ENCODE measurements around the gene PER1. TPM values are rescaled to one million over a fixed set of nuclear protein-coding genes. Genes with fewer than 3 reads are reported as not detected.

The PER1 gene
- total RNA-seq, 4 donors from 2014 or later, result 105 to 263 (median 164) TPM

DNA sequence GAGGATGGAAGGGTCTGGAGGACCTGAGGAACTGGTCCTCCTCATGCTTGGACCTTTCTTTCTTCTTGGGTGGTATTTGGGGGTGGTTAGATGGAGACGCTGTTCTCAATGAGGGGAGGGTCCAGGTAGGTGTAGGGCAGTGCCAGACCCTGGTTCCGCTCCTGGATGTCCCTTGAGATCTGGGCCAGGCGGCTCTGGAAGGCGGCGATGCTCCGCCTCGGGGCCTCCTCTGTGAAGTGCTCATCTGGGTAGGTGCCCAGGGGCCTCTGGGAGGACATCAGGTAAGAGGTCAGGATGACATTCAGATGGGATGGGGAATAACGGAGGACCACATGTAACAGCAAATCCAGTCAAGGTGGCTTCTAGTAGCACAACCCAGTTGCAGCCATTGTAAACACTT lies 55.7 kb downstream of the PER1 start:
- H3K4me3 ChIP-seq, result no peak overlapping the region
- peaks cover 20 to 26% (median 25%) of the 10 kb centered on the region in 3 donors for H3K27me3 ChIP-seq
- H3K9me3 ChIP-seq, result no peaks in the 10 kb centered on the region
- H3K27ac ChIP-seq, result no peak overlapping the region
- ATAC-seq (no peak), DNase-seq (no peak)
- in situ Hi-C loops (cut with MboI; ENCODE audit: low sequenced_read_pairs in 4 of 4), result loop anchor here in 3 of 4 donors (25.0 kb wide), 2 partner anchors 191 to 216 kb away; partner anchors contain the start of genes ARHGEF15 (in 2 of the 3), RANGRF (in 1 of the 3) and SLC25A35 (in 1 of the 3)
- no peaks in the 10 kb centered on the region for H3K36me3 ChIP-seq
- no peak for TF ChIP-seq POLR2A (IDR thresholded peaks at IDR 0.05)
- TF ChIP-seq, protein P1, sequence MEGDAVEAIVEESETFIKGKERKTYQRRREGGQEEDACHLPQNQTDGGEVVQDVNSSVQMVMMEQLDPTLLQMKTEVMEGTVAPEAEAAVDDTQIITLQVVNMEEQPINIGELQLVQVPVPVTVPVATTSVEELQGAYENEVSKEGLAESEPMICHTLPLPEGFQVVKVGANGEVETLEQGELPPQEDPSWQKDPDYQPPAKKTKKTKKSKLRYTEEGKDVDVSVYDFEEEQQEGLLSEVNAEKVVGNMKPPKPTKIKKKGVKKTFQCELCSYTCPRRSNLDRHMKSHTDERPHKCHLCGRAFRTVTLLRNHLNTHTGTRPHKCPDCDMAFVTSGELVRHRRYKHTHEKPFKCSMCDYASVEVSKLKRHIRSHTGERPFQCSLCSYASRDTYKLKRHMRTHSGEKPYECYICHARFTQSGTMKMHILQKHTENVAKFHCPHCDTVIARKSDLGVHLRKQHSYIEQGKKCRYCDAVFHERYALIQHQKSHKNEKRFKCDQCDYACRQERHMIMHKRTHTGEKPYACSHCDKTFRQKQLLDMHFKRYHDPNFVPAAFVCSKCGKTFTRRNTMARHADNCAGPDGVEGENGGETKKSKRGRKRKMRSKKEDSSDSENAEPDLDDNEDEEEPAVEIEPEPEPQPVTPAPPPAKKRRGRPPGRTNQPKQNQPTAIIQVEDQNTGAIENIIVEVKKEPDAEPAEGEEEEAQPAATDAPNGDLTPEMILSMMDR (IDR thresholded peaks at IDR 0.05 in 4 of 5, conservative IDR thresholded peaks at IDR 0.05 in 1 of 5), result no peak
- no peaks in the 10 kb centered on the region for H3K4me1 ChIP-seq
- intact Hi-C loops (cut with DNase I; ENCODE audit: low total_unique reads), result no loop called here

GRCh38 chr17:8095361-8095760 lies 56.8 kb downstream of the PER1 start:
- no peaks in the 10 kb centered on the region for H3K36me3 ChIP-seq
- peaks cover 20 to 32% (median 29%) of the 10 kb centered on the region in 3 donors for H3K27me3 ChIP-seq
- intact Hi-C loops (cut with DNase I; ENCODE audit: low total_unique reads), result no loop called here
- no peaks in the 10 kb centered on the region for H3K9me3 ChIP-seq
- H3K27ac ChIP-seq, result no peak overlapping the region
- no peak for ATAC-seq
- in situ Hi-C loops (cut with MboI; ENCODE audit: low sequenced_read_pairs in 4 of 4), result loop anchor here in 3 of 4 donors (25.0 kb wide), 2 partner anchors 192 to 217 kb away; partner anchors contain the start of genes ARHGEF15 (in 2 of the 3), RANGRF (in 1 of the 3) and SLC25A35 (in 1 of the 3)
- H3K4me3 ChIP-seq, result no peak overlapping the region
- no peak for DNase-seq
- TF ChIP-seq, protein P1 (IDR thresholded peaks at IDR 0.05 in 4 of 5, conservative IDR thresholded peaks at IDR 0.05 in 1 of 5), result no peak
- TF ChIP-seq POLR2A (IDR thresholded peaks at IDR 0.05), result no peak
- H3K4me1 ChIP-seq, result no peaks in the 10 kb centered on the region

DNA sequence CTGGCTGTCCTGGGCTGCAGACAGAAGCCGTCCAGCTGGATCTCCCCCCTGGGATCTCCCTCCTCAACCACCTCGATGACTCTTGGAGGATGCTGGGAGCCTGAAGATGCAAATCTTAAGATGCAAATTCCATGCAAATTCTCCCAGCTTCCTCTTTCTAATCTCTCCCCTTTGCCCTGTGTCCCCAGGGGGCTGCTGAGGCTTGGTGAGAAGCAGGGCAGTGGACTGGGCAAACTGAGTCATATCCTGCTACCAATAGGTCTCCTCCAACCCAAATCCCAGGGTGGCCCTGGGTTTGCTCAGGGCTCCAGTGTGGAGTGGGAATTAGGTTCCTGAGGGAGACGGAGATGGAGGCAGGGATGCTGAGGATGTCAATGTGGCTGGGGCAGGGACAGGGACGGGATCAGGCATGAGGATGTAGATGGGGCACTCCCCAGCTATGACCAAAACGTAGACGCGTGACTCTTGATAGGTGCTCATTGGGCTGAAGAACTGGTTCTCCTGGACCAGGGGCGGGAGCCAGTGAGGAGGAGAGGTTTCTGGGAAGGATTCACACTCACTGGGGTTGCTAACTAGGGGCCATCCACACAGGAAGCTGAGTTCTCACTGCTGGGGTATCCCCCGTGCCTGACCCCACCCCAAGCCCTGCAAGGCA lies 61.0 kb downstream of the PER1 start:
- Histone ChIP-seq H3K36me3 (no peaks in the 10 kb centered on the region), H3K27ac (no peak overlapping the region), H3K4me3 (no peak overlapping the region), H3K9me3 (no peaks in the 10 kb centered on the region), H3K27me3 (peaks cover 10 to 38% (median 30%) of the 10 kb centered on the region in 3 donors), H3K4me1 (no peaks in the 10 kb centered on the region)
- in situ Hi-C loops (cut with MboI; ENCODE audit: low sequenced_read_pairs in 4 of 4) (loop anchor here in 3 of 4 donors (25.0 kb wide), 2 partner anchors 196 to 221 kb away; partner anchors contain the start of genes ARHGEF15 (in 2 of the 3), RANGRF (in 1 of the 3) and SLC25A35 (in 1 of the 3)), intact Hi-C loops (cut with DNase I; ENCODE audit: low total_unique reads) (no loop called here)
- DNase-seq (no peak), ATAC-seq (no peak)
- TF ChIP-seq, protein P1 (IDR thresholded peaks at IDR 0.05 in 4 of 5, conservative IDR thresholded peaks at IDR 0.05 in 1 of 5), result no peak

MicroRNAs encoded within 50 kb of the gene (microRNA counts, 767-probe panel; counts per million panel counts)
- microRNA hsa-miR-4521, result 356 to 448 counts per million in 2 donors

Small RNA genes within 50 kb of the gene (microRNA-seq; reads per million reads assigned to microRNA genes)
- gene MIR4521 (ENCODE audit: borderline replicate concordance in 2 of 2) (1.7 to 2.4 reads per million in 2 donors), gene MIR6883 (ENCODE audit: borderline replicate concordance in 2 of 2) (3.5 to 4.3 reads per million in 2 donors)

Other genes with a start within 250 kb of the PER1 start
- gene RNF227, start 236.1 kb downstream of the PER1 start, total RNA-seq, result 1 to 10 TPM in 1 of 4 donors, under 1 TPM in 2, not detected in 1; 0.51 to 1.2 (median 0.62) TPM
- gene KCNAB3, start 222.5 kb downstream of the PER1 start, total RNA-seq, result under 1 TPM in 1 of 4 donors, not detected in 3; 0.42 TPM
- 10 to 100 TPM; 19.4 to 41.7 (median 30.0) TPM for gene TRAPPC1, start 220.5 kb downstream of the PER1 start, total RNA-seq
- gene CNTROB, start 220.2 kb downstream of the PER1 start, total RNA-seq, result 10 to 100 TPM in 1 of 4 donors, 1 to 10 TPM in 3; 3.6 to 14.3 (median 7.2) TPM
- not detected for gene GUCY2D, start 149.8 kb downstream of the PER1 start, total RNA-seq
- gene ALOX15B, start 113.3 kb downstream of the PER1 start, total RNA-seq, result 1 to 10 TPM in 1 of 4 donors, under 1 TPM in 3; 0.15 to 1.0 (median 0.69) TPM
- gene ALOX12B, start 64.7 kb downstream of the PER1 start, total RNA-seq, result not detected
- gene ALOXE3, start 33.9 kb downstream of the PER1 start, total RNA-seq, result not detected
- not detected for gene HES7, start 28.3 kb downstream of the PER1 start, total RNA-seq
- 10 to 100 TPM; 10.9 to 37.0 (median 25.7) TPM for gene VAMP2, start 10.5 kb upstream of the PER1 start, total RNA-seq
- gene TMEM107, start 24.0 kb upstream of the PER1 start, total RNA-seq, result 1 to 10 TPM in 3 of 4 donors, under 1 TPM in 1; 0.75 to 5.7 (median 3.1) TPM
- 10 to 100 TPM; 16.2 to 34.5 (median 26.2) TPM for gene BORCS6, start 37.8 kb upstream of the PER1 start, total RNA-seq
- 1 to 10 TPM in 1 of 4 donors, not detected in 3; 2.3 TPM for gene AURKB, start 58.2 kb upstream of the PER1 start, total RNA-seq
- gene CTC1, start 95.7 kb upstream of the PER1 start, total RNA-seq, result 1 to 10 TPM; 2.4 to 5.5 (median 4.1) TPM
- 1 to 10 TPM; 2.6 to 8.4 (median 6.5) TPM for gene PFAS, start 96.9 kb upstream of the PER1 start, total RNA-seq
- 10 to 100 TPM in 3 of 4 donors, 1 to 10 TPM in 1; 6.9 to 21.2 (median 15.4) TPM for gene RANGRF, start 136.3 kb upstream of the PER1 start, total RNA-seq
- gene SLC25A35, start 143.0 kb upstream of the PER1 start, total RNA-seq, result 10 to 100 TPM in 1 of 4 donors, 1 to 10 TPM in 1, under 1 TPM in 2; 0.71 to 14.0 (median 1.0) TPM
- 1 to 10 TPM; 3.3 to 8.1 (median 5.0) TPM for gene ARHGEF15, start 157.8 kb upstream of the PER1 start, total RNA-seq
- gene ODF4, start 187.4 kb upstream of the PER1 start, total RNA-seq, result not detected
- 1,000 to 10,000 TPM; 2,392 to 2,913 (median 2,833) TPM for gene RPL26, start 230.8 kb upstream of the PER1 start, total RNA-seq
- not detected for gene RNF222, start 245.4 kb upstream of the PER1 start, total RNA-seq

Measured in gastrocnemius medialis (tissue), 4 donors.